ENCODE data around the gene KDM4C.
"Not testable (repeated sequence)": the region's sequence is repeated elsewhere in the genome, so short reads cannot be mapped to it uniquely, and the experiment has no call there.

The KDM4C gene

GRCh38 chr9:6766606-6767005 is 8.8 kb downstream of the KDM4C start:
- H3K9ac ChIP-seq (ENCODE audit: low read length): no peak overlapping the region
- H3K4me3 ChIP-seq (ENCODE audit: low read length): no peak overlapping the region
- H3K4me1 ChIP-seq (ENCODE audit: control insufficient read depth, insufficient read depth, low read length): no peaks in the 10 kb centered on the region
- H3K27me3 ChIP-seq (ENCODE audit: control insufficient read depth, insufficient read depth, low read length): no peaks in the 10 kb centered on the region
- H3K27ac ChIP-seq (ENCODE audit: low read depth, low read length): no peak overlapping the region
- H3K36me3 ChIP-seq (ENCODE audit: control insufficient read depth, insufficient read depth, low read length): no peaks in the 10 kb centered on the region

GRCh38 chr9:6768587-6768986 is 10.8 kb downstream of the KDM4C start:
- H3K9ac ChIP-seq (ENCODE audit: low read length); H3K4me1 ChIP-seq (ENCODE audit: control insufficient read depth, insufficient read depth, low read length); H3K4me3 ChIP-seq (ENCODE audit: low read length); H3K27ac ChIP-seq (ENCODE audit: low read depth, low read length); H3K27me3 ChIP-seq (ENCODE audit: control insufficient read depth, insufficient read depth, low read length); H3K36me3 ChIP-seq (ENCODE audit: control insufficient read depth, insufficient read depth, low read length): not testable (repeated sequence)

- Histone ChIP-seq H3K9ac (ENCODE audit: low read length) (no peak overlapping the region), H3K4me3 (ENCODE audit: low read length) (no peak overlapping the region), H3K4me1 (ENCODE audit: control insufficient read depth, insufficient read depth, low read length) (no peaks in the 10 kb centered on the region), H3K27ac (ENCODE audit: low read depth, low read length) (no peak overlapping the region), H3K36me3 (ENCODE audit: control insufficient read depth, insufficient read depth, low read length) (no peaks in the 10 kb centered on the region), H3K27me3 (ENCODE audit: control insufficient read depth, insufficient read depth, low read length) (no peaks in the 10 kb centered on the region)
Observed at GRCh38 chr9:6771722-6772121, 13.9 kb downstream of the KDM4C start.

GRCh38 chr9:6777213-6777902 is 19.6 kb downstream of the KDM4C start:
- no peak overlapping the region for H3K9ac ChIP-seq (ENCODE audit: low read length)
- no peaks in the 10 kb centered on the region for H3K36me3 ChIP-seq (ENCODE audit: control insufficient read depth, insufficient read depth, low read length)
- H3K27ac ChIP-seq (ENCODE audit: low read depth, low read length): no peak overlapping the region
- H3K27me3 ChIP-seq (ENCODE audit: control insufficient read depth, insufficient read depth, low read length): no peaks in the 10 kb centered on the region
- H3K4me1 ChIP-seq (ENCODE audit: control insufficient read depth, insufficient read depth, low read length): no peaks in the 10 kb centered on the region
- H3K4me3 ChIP-seq (ENCODE audit: low read length): no peak overlapping the region

- Histone ChIP-seq H3K9ac (ENCODE audit: low read length) (no peak overlapping the region), H3K36me3 (ENCODE audit: control insufficient read depth, insufficient read depth, low read length) (no peaks in the 10 kb centered on the region), H3K27me3 (ENCODE audit: control insufficient read depth, insufficient read depth, low read length) (no peaks in the 10 kb centered on the region), H3K4me3 (ENCODE audit: low read length) (no peak overlapping the region), H3K27ac (ENCODE audit: low read depth, low read length) (no peak overlapping the region), H3K4me1 (ENCODE audit: control insufficient read depth, insufficient read depth, low read length) (no peaks in the 10 kb centered on the region)
Observed at GRCh38 chr9:6779417-6780241, 21.9 kb downstream of the KDM4C start.

- Histone ChIP-seq H3K27ac (ENCODE audit: low read depth, low read length) (no peak overlapping the region), H3K36me3 (ENCODE audit: control insufficient read depth, insufficient read depth, low read length) (no peaks in the 10 kb centered on the region), H3K4me3 (ENCODE audit: low read length) (no peak overlapping the region), H3K4me1 (ENCODE audit: control insufficient read depth, insufficient read depth, low read length) (no peaks in the 10 kb centered on the region), H3K27me3 (ENCODE audit: control insufficient read depth, insufficient read depth, low read length) (no peaks in the 10 kb centered on the region), H3K9ac (ENCODE audit: low read length) (no peak overlapping the region)
Observed at GRCh38 chr9:6780690-6781089, 22.9 kb downstream of the KDM4C start.

- Histone ChIP-seq H3K27ac (ENCODE audit: low read depth, low read length) (no peak overlapping the region), H3K4me1 (ENCODE audit: control insufficient read depth, insufficient read depth, low read length) (no peaks in the 10 kb centered on the region), H3K36me3 (ENCODE audit: control insufficient read depth, insufficient read depth, low read length) (no peaks in the 10 kb centered on the region), H3K9ac (ENCODE audit: low read length) (no peak overlapping the region), H3K27me3 (ENCODE audit: control insufficient read depth, insufficient read depth, low read length) (no peaks in the 10 kb centered on the region), H3K4me3 (ENCODE audit: low read length) (no peak overlapping the region)
Observed at GRCh38 chr9:6781476-6781875, 23.7 kb downstream of the KDM4C start.

- Histone ChIP-seq H3K27ac (ENCODE audit: low read depth, low read length) (no peak overlapping the region), H3K27me3 (ENCODE audit: control insufficient read depth, insufficient read depth, low read length) (no peaks in the 10 kb centered on the region), H3K4me3 (ENCODE audit: low read length) (no peak overlapping the region), H3K9ac (ENCODE audit: low read length) (no peak overlapping the region), H3K36me3 (ENCODE audit: control insufficient read depth, insufficient read depth, low read length) (no peaks in the 10 kb centered on the region), H3K4me1 (ENCODE audit: control insufficient read depth, insufficient read depth, low read length) (no peaks in the 10 kb centered on the region)
Observed at GRCh38 chr9:6782345-6782744, 24.6 kb downstream of the KDM4C start.

GRCh38 chr9:6782981-6783380 is 25.2 kb downstream of the KDM4C start:
- Histone ChIP-seq H3K27me3 (ENCODE audit: control insufficient read depth, insufficient read depth, low read length) (no peaks in the 10 kb centered on the region), H3K9ac (ENCODE audit: low read length) (no peak overlapping the region), H3K4me3 (ENCODE audit: low read length) (no peak overlapping the region), H3K36me3 (ENCODE audit: control insufficient read depth, insufficient read depth, low read length) (no peaks in the 10 kb centered on the region), H3K4me1 (ENCODE audit: control insufficient read depth, insufficient read depth, low read length) (no peaks in the 10 kb centered on the region), H3K27ac (ENCODE audit: low read depth, low read length) (no peak overlapping the region)

- Histone ChIP-seq H3K4me1 (ENCODE audit: control insufficient read depth, insufficient read depth, low read length) (no peaks in the 10 kb centered on the region), H3K9ac (ENCODE audit: low read length) (no peak overlapping the region), H3K36me3 (ENCODE audit: control insufficient read depth, insufficient read depth, low read length) (no peaks in the 10 kb centered on the region), H3K4me3 (ENCODE audit: low read length) (no peak overlapping the region), H3K27ac (ENCODE audit: low read depth, low read length) (no peak overlapping the region), H3K27me3 (ENCODE audit: control insufficient read depth, insufficient read depth, low read length) (no peaks in the 10 kb centered on the region)
Observed at GRCh38 chr9:6783753-6784152, 26.0 kb downstream of the KDM4C start.

GRCh38 chr9:6785682-6786081 is 27.9 kb downstream of the KDM4C start:
- no peaks in the 10 kb centered on the region for H3K4me1 ChIP-seq (ENCODE audit: control insufficient read depth, insufficient read depth, low read length)
- no peaks in the 10 kb centered on the region for H3K27me3 ChIP-seq (ENCODE audit: control insufficient read depth, insufficient read depth, low read length)
- no peaks in the 10 kb centered on the region for H3K36me3 ChIP-seq (ENCODE audit: control insufficient read depth, insufficient read depth, low read length)
- H3K27ac ChIP-seq (ENCODE audit: low read depth, low read length): no peak overlapping the region
- no peak overlapping the region for H3K4me3 ChIP-seq (ENCODE audit: low read length)
- H3K9ac ChIP-seq (ENCODE audit: low read length): no peak overlapping the region

GRCh38 chr9:6787793-6788161 is 30.0 kb downstream of the KDM4C start:
- Histone ChIP-seq H3K27me3 (ENCODE audit: control insufficient read depth, insufficient read depth, low read length) (no peaks in the 10 kb centered on the region), H3K4me3 (ENCODE audit: low read length) (no peak overlapping the region), H3K9ac (ENCODE audit: low read length) (no peak overlapping the region), H3K4me1 (ENCODE audit: control insufficient read depth, insufficient read depth, low read length) (no peaks in the 10 kb centered on the region), H3K36me3 (ENCODE audit: control insufficient read depth, insufficient read depth, low read length) (no peaks in the 10 kb centered on the region), H3K27ac (ENCODE audit: low read depth, low read length) (no peak overlapping the region)

All from rectal smooth muscle tissue (tissue), 1 donor.